NCI-H2196 treated with DMSO at 0.1 percent for 48 hours (cell line): Measurements from ENCODE around the gene DENND4B.
"Not testable (repeated sequence)": the region's sequence is repeated elsewhere in the genome, so short reads cannot be mapped to it uniquely, and the experiment has no call there.

Experiments
- DNase-seq: peaks from one replicate; lab custom pipeline; 2025; ENCODE audit not compliant: unreplicated experiment; lab: John Stamatoyannopoulos, UW

The DENND4B gene

DNA sequence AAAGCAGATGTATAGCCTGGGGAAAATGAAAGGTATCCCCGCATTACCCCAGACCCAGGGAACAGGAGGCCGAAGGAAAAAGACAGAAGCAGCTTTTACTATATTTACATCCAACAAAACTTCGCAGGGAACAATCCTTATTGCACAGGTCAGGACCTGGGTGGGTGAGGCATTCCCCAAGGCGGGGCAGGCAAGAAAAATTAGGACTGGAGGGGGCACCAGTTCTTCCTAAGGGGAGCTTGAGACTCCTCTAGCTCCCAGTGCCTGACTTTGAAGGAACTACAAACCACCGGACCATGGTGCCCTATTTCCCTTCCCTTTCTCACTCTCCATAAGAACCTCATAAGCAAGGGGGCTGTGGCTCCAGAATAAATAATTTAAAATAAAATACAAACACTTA is 17.1 kb downstream of the DENND4B start:
- no peak for DNase-seq

DNA sequence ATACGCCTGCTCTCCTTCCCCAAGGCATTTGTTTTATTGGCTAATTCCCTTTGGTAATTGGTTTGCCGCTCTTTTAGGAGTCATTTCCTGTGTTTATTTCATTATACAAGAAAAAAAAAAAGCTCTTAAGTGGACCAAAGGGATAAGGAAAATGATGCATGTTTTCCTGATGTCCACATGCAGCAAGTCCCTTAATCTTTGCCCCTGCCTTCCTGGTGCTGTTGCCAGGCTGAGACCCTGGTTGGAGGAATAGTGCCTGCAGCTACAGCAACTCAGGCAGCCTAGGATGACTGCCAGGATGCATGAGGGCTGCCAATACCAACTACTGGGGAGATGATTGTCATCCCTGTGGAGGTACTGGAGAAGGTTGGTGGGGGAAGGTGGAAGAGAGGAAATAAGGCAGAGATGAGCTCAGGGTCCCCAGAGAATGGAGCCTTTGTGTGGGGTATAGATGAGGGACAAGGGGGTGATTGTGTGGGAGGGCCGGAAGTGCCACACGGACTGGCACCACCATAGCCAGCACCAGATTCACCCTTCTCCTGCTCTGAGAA is 17.7 kb downstream of the DENND4B start:
- DNase-seq, result no peak

DNA sequence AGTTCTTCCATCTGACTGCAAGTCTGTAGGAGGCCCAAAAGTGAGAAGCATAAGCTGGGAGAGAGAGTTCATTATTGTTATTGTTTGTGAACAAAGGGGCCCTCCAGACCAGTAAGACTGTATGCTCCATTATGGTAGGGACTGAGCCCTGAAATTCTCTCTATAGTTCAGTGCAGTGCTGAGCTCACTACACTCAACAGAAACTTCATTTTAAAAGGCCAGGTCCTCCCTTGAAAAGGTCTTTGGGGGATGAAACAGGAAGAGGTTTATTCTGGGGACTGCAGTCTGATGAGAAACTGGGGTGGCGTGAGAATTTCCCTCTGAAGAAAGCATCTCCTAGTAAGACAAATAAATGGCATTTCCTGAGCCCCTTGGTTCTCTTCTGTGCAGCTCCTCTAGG is 18.3 kb downstream of the DENND4B start:
- no peak for DNase-seq

DNA sequence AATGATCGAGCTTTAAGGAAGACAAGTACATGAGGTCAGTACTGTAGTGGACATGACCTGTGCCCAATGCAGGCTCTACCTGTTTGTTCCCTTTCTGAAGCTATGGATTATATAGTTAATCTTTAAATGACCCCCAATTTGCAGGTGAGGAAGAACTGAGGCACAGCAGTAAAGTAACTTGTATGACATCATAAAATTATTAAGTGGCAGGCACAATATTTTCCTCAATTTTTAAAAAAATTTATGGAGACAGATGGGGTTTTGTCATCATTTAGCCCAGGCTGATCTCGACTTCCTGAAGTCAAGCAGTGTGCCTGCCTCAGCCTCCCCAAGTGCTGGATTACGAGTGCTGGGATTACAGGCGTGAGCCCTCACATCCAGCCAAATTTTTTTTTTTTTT is 20.1 kb downstream of the DENND4B start:
- DNase-seq, result no peak

DNA sequence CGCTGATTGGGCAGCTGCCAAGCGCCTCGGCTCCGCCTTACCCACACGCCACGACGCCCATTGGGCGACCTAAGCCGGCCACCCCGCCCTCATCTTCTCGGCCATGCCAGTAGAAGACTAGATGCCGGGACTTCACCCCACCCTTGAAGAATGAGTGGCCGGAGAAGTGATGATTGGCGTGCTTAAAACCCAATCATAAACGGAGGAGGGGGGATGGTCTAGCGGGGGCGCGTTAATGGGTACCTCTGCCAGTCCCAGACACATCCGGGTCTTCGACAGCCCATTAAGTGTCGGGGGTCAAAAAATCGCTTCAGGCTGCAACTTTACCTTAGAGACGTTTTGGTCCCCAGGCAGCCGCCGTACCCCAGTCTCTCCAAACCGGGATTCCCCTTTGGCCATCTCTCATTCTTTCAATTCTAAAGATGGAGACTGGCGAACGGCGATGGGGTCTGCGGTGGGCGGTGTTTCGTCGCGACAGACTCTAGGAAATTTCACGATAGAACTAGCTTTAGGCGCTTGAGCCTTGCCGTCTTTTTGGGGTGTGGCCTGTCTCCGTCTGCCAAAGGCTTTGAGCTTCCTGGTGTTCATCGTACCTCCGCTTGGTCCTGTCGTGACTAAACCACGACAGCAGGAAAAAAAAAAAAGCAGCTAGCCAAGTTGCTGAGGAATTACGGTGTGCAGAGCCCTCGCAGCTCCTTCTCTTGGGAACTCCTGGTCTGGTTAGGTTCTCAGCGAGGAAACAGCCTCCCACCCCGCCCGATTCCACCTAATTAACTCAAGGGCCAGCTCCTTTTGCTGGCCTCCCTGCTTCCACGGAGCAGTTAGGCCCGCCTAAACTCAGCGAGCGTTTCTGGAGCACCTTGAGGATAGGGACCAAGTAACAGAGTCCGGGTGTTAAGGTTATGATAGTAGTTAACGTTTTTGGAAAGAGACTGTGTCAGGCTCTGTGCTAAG is 23.3 kb downstream of the DENND4B start, which contains the start of gene GATAD2B:
TSS of gene GATAD2B (minus strand) at position 1 of the 954 bp plus-strand sequence. CDS start 94,625 bp downstream, outside the sequence.
- DNase-seq, result peak; percentile 99

DNA sequence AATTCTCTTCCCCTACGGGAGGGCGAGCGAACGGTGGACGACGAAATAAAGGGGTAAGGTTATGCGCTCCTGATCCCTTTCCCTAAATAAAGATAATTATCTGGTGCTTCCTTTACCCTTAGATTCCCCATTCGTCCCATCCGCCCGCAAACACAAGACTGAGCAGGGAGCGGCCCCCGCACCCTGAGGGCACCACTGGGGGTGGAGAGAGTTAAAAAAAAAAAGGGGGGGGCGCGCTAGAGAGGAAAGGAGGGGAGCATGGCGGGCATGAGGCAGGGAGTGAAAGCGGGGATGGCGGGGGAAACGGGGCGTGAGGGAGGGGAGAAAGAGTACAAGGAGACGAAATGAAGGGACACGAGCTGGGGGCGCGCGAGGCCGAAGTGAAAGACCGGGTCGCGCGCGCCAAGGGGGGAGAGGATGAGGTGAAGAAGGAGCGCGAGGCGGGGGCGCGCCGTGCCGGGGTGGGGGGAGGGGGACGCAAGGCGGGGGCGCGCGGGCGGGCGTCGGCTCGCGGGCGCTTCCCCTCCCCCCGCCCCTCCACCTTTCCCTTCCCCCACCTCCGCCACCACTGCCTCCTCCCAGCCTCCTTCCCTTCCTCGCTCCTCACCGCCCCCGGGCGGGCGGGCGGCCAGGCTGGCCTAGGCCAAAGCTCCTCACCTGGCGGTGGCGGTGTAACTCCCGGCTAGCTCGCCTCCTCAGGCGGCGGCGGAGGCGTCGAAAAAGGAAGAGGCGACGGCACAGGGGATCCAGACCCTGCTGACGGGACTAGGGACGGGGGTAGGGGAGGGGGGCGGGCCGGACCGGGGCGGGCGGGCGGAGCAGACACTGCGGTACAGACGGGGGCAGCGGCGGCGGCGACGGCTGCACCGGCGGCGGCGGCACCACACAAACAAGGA is 24.2 kb downstream of the DENND4B start:
- no peak for DNase-seq

DNA sequence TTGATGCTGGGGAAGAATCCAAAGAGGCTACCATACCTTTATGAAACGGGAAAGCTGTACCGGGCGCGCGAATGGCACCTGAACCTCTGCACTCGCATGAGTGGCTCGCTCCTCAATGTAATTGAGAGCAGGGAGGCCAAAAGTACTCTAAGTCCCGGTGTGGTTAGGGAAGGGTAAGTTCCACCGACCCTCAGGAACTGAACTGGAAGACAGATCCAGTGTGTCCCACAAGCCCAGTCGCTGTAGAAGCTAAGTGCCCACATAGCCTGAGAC is 24.8 kb downstream of the DENND4B start:
- DNase-seq, result no peak

DNA sequence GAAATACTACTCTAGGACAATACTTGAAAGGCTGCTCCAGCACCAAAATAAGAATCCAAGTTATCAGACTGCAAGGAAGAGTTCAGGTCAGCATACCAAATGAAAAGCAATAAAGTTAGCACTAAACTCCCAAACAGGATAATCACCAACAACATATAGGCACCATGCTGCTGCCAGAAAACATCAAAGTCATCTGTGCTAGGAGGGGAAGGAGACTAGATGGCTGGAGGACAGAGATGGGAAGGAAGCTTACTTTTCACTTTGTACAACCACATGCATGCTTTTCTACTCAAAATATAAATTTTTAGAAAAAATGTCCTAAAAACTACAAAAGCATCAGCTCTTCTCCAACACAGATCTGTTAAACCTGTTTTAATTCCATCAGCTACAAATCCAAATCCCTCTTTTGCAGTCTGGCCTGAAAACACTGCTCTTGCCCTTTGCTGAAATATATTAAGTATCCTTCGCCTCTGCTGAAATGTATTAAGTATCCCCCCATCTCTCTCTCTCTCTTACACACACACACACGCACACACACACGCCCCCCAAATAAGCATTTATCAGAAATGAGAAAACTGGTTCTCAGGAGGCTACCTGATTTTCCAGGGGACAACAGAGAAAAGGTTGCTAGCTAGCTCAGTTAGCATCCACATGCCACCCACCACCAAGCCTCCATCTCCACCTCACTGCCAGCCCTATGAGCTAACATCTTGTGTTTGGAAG is 25.3 kb downstream of the DENND4B start:
- no peak for DNase-seq

DNA sequence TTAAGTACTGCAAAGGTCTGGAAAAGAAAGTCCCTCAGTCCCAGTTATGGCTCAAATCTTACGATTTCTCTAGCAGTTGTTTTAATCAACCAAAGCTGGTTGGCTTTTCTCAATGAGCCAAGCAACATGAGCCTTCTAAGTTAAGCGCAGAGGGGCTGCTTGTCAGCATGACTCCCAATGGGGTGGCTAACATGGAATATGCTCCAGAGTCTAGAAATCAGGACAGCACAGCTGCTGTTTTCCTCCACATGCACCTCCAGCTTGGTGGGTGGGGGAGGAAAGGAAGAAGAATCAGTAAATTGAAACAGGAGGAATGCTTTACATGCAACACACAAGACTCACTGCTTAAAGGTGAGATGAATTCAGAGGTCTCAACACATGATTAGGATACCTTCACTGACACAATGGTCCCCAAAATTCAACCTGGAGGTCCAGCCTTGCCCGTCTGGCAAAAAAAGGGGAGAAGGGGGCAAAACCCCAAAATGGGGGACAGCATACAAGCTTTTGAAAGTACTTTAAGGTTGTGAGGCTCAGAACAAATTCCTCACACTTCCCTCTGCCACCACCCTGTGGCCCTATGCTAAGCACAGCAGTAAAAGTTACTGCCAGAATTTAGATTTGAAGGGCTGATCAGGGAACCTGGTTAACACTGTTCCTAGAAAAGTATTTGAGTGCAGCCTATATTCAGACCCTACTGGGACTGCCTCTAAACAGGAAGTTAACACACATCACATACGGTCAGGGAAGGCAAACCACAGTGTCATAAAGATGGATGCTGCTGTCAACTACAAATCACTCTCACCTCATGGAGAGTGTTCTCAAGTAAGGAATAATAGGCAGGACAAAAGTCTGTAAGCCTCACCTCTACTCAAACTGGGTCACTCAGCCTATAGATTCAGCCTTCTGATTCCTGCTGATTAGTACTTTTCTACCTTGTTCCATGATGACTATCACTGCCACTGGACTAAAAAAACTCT is 26.4 kb downstream of the DENND4B start:
- no peak for DNase-seq

DNA sequence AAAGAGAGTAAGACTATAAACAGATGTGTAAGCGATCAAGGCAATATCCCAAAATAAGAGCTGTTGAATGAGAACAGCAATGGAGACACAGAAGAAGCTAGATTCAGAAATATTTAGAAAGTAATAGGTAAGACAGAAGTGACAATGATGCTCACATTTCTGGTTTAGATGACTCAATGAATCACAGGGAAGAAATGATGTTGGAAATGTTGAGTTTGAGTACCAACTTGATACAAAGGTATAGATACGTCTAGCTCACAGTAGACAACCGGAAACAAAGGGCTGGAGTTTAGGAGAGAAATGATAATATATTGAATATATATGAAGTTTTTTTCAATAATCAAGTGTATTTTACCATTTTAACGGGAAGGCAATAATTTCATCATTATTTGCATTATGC is 30.2 kb downstream of the DENND4B start:
- no peak for DNase-seq

DNA sequence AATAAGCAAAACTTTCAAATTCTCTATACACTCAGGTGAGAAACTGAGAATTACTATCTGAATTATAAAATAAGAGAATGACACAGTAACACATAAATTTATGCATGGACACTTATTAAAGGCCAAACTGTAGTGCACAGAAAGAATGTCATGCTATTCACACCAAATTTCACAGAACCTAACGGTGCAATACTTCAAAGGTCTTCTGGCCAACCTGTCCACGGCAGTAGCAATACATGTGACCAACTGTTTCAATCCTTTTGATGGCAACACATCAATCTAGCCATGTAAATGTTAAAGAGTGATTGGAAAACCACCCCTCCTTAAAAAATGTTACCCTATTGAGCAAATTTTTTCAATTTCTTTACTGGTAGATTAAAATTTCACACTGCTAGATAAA is 34.2 kb downstream of the DENND4B start:
- no peak for DNase-seq

DNA sequence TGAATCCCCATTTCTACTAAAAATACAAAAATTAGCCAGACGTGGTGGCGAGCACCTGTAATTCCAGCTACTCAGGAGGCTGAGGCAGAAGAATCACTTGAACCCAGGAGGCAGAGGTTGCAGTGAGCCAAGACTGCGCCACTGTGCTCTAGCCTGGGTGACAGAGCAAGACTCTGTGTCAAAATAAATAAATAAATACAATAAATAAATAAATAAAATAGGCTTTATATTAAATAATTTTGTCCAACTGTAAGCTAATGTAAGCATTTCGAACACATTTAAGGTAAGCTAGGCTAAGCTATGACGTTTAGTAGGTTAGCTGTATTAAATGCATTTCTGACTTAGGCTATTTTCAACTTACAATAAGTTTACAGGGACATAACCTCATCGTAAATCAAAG is 36.0 kb downstream of the DENND4B start:
- DNase-seq, result not testable (repeated sequence)

DNA sequence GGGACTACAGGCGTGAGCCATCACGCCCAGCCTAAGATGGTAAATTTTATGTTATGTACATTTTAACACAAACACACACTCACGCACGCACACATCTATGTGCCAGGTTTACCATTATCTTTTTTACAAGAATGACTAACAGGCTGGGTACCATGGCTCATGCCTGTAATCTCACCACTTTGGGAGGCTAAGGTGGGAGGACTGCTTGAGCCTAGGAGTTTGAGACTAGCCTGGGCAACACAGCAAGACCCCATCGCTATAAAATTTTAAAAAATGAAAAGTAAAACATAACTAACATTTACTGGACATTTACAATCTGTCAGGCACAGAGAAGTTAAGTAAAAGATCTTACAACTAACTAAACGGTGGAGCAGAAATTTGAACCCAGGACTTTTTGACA is 38.4 kb downstream of the DENND4B start:
- no peak for DNase-seq

DNA sequence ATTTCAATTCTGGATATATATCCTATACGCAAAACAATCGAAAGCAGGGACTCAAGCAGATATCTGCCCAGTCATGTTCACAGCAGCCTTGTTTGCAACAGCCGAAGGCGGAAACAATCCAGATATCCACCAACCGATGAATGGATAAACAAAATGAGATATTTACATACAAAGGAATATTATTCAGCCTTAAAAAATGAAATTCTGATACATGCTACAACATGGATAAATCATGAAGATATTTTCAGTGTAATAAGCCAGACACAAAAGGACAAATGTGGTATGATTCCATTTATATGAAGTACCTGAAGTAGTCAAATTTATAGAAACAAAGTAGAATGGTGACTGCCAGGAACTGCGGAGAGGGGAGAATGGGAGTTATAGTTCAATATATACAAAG is 39.4 kb downstream of the DENND4B start:
- no peak for DNase-seq

DNA sequence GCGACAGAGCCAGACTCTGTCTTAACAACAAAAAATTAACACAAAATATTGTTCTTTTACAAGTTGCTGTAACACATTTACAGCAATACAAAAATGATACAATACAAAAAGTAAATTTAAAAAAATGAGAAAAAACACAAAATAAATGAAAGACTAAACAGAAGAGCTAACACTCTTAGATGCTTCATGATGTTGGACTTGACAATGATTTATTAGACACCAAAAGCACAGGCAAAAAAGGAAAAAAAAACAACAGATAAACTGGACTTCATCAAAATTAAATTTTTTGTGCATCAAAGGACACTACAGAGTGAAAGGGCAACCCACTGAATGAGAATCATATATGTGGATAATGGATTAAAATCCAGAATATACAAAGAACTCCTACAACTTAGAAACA is 40.1 kb downstream of the DENND4B start:
- DNase-seq, result no peak

DNA sequence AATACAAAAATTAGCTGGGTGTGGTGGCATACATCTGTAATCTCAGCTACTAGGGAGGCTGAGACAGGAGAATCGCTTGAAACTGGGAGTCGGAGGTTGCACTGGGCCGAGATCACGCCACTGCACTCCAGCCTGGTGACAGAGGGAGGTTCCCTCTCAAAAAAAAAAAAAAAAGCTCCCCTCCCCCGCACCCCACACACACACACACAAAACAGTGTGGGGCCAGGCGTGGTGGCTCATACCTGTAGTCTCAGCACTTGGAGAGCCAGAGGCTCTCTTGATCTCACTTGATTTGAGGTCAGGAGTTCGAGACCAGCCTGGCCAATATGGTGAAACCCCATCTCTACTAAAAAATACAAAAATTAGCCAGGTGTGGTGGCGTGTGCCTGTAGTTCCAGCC is 40.6 kb downstream of the DENND4B start:
- DNase-seq, result not testable (repeated sequence)

DNA sequence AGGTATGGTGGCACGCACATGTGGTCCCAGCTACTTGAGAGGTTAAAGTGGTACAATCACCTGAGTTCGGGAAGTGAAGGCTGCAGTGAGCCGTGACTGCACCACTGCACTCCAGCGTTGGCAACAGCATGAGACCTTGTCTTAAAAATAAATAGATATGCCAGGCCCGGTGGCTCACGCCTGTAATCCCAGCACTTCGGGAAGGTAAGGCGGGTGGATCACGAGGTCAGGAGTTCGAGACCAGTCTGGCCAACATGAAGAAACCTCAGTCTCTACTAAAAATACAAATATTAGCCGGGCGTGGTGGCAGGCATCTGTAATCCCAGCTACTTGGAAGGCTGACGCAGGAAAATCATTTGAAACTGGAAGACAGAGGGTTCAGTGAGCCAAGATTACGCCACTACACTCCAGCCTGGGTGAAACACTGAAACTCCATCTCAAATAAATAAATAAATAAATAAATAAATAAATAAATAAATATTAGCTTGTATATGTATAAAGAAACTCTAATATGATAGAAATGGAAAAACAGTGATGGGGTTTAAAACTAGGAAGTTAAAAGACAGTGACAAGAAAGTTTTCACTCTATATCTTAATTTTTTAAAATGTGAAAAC is 42.6 kb downstream of the DENND4B start:
- DNase-seq, result no peak

DNA sequence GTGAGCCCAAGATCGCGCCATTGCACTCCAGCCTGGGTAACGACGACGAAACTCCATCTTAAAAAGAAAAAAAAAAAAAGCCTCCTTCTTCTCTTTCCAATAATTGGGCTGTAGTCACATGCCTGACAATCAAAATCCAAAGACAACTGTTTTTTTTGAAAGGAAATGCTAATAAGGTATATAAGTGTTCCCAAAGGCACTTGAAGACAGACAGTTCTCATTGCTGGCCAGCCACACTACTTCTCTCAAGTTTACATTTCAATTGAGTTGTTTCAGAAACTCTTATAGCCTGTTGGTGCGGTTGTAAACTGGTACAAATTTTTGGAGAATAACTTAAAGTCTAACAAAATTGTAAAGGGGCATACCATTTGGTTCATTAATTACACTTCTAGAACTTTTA is 47.0 kb downstream of the DENND4B start:
- no peak for DNase-seq

DNA sequence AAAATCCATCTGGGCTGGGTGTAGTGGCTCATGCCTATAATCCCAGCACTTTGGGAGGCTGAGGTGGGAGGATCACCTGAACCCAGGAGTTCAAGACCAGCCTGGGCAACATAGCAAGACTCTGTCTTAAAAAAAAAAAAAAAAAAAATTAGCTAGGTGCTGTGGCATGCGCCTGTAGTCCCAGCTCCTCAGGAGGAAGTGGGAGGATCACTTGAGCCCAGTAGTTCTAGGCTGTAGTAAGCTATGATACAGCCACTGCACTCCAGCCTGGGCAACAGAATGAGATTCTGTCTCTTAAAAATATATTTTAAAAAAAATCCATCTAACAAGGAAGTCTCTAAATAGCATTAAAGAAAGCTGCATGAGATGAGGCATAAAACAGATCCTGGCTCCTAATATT is 50.7 kb downstream of the DENND4B start:
- DNase-seq, result not testable (repeated sequence)
